ENCODE data around the gene CST11.
"Not testable (repeated sequence)": the region's sequence is repeated elsewhere in the genome, so short reads cannot be mapped to it uniquely, and the experiment has no call there.

The CST11 gene

GRCh38 chr20:23476015-23476754 lies 23.5 kb upstream of the CST11 start:
- H2AFZ ChIP-seq (ENCODE audit: low read depth): no peak overlapping the region
- H3K79me2 ChIP-seq (ENCODE audit: insufficient read depth, low read depth): no peaks in the 10 kb centered on the region
- H3K4me2 ChIP-seq: no peak overlapping the region
- H3K4me3 ChIP-seq (IDR thresholded peaks at IDR 0.05; ENCODE audit: insufficient read depth, low read depth, low read length): no peak overlapping the region
- TF ChIP-seq CTCF (conservative IDR thresholded peaks at IDR 0.05; ENCODE audit: low read depth, low read length): no peak
- H3K27me3 ChIP-seq (ENCODE audit: insufficient read depth, low read depth): no peaks in the 10 kb centered on the region
- H3K36me3 ChIP-seq (ENCODE audit: insufficient read depth): no peaks in the 10 kb centered on the region
- H3K27ac ChIP-seq: no peak overlapping the region
- no peaks in the 10 kb centered on the region for H3K4me1 ChIP-seq (ENCODE audit: low read depth, poor library complexity, severe bottlenecking)
- no peak overlapping the region for H3K9ac ChIP-seq
- no peaks in the 10 kb centered on the region for H4K20me1 ChIP-seq (ENCODE audit: insufficient read depth)

GRCh38 chr20:23475395-23475794 lies 22.7 kb upstream of the CST11 start:
- Histone ChIP-seq H3K4me2 (no peak overlapping the region), H3K27ac (no peak overlapping the region), H3K36me3 (ENCODE audit: insufficient read depth) (no peaks in the 10 kb centered on the region), H3K4me3 (IDR thresholded peaks at IDR 0.05; ENCODE audit: insufficient read depth, low read depth, low read length) (no peak overlapping the region), H3K27me3 (ENCODE audit: insufficient read depth, low read depth) (no peaks in the 10 kb centered on the region), H3K9ac (no peak overlapping the region), H3K79me2 (ENCODE audit: insufficient read depth, low read depth) (no peaks in the 10 kb centered on the region), H4K20me1 (ENCODE audit: insufficient read depth) (no peaks in the 10 kb centered on the region), H3K4me1 (ENCODE audit: low read depth, poor library complexity, severe bottlenecking) (no peaks in the 10 kb centered on the region), H2AFZ (ENCODE audit: low read depth) (no peak overlapping the region)
- TF ChIP-seq CTCF (conservative IDR thresholded peaks at IDR 0.05; ENCODE audit: low read depth, low read length): no peak

GRCh38 chr20:23473293-23473692 lies 20.6 kb upstream of the CST11 start:
- not testable (repeated sequence) for H3K36me3 ChIP-seq (ENCODE audit: insufficient read depth); H3K27ac ChIP-seq; H3K27me3 ChIP-seq (ENCODE audit: insufficient read depth, low read depth); H3K4me1 ChIP-seq (ENCODE audit: low read depth, poor library complexity, severe bottlenecking); H3K79me2 ChIP-seq (ENCODE audit: insufficient read depth, low read depth); H2AFZ ChIP-seq (ENCODE audit: low read depth); H4K20me1 ChIP-seq (ENCODE audit: insufficient read depth); H3K4me2 ChIP-seq; H3K4me3 ChIP-seq (IDR thresholded peaks at IDR 0.05; ENCODE audit: insufficient read depth, low read depth, low read length); H3K9ac ChIP-seq

- H3K27ac ChIP-seq; H4K20me1 ChIP-seq (ENCODE audit: insufficient read depth); H2AFZ ChIP-seq (ENCODE audit: low read depth); H3K4me2 ChIP-seq; H3K27me3 ChIP-seq (ENCODE audit: insufficient read depth, low read depth); H3K4me3 ChIP-seq (IDR thresholded peaks at IDR 0.05; ENCODE audit: insufficient read depth, low read depth, low read length); H3K79me2 ChIP-seq (ENCODE audit: insufficient read depth, low read depth); H3K9ac ChIP-seq; H3K36me3 ChIP-seq (ENCODE audit: insufficient read depth); H3K4me1 ChIP-seq (ENCODE audit: low read depth, poor library complexity, severe bottlenecking): not testable (repeated sequence)
Observed at GRCh38 chr20:23472306-23472705, 19.6 kb upstream of the CST11 start.

- not testable (repeated sequence) for H2AFZ ChIP-seq (ENCODE audit: low read depth); H4K20me1 ChIP-seq (ENCODE audit: insufficient read depth); H3K4me2 ChIP-seq; H3K27me3 ChIP-seq (ENCODE audit: insufficient read depth, low read depth); H3K9ac ChIP-seq; H3K4me3 ChIP-seq (IDR thresholded peaks at IDR 0.05; ENCODE audit: insufficient read depth, low read depth, low read length); H3K36me3 ChIP-seq (ENCODE audit: insufficient read depth); H3K4me1 ChIP-seq (ENCODE audit: low read depth, poor library complexity, severe bottlenecking); H3K79me2 ChIP-seq (ENCODE audit: insufficient read depth, low read depth); H3K27ac ChIP-seq
Observed at GRCh38 chr20:23466961-23467360, 14.3 kb upstream of the CST11 start.

GRCh38 chr20:23461180-23461579 lies 8.5 kb upstream of the CST11 start:
- H4K20me1 ChIP-seq (ENCODE audit: insufficient read depth): no peaks in the 10 kb centered on the region
- no peaks in the 10 kb centered on the region for H3K4me1 ChIP-seq (ENCODE audit: low read depth, poor library complexity, severe bottlenecking)
- no peak overlapping the region for H3K4me2 ChIP-seq
- no peak overlapping the region for H3K9ac ChIP-seq
- no peaks in the 10 kb centered on the region for H3K27me3 ChIP-seq (ENCODE audit: insufficient read depth, low read depth)
- no peak for TF ChIP-seq CTCF (conservative IDR thresholded peaks at IDR 0.05; ENCODE audit: low read depth, low read length)
- H3K36me3 ChIP-seq (ENCODE audit: insufficient read depth): no peaks in the 10 kb centered on the region
- H2AFZ ChIP-seq (ENCODE audit: low read depth): no peak overlapping the region
- H3K79me2 ChIP-seq (ENCODE audit: insufficient read depth, low read depth): no peaks in the 10 kb centered on the region
- H3K27ac ChIP-seq: no peak overlapping the region
- no peak overlapping the region for H3K4me3 ChIP-seq (IDR thresholded peaks at IDR 0.05; ENCODE audit: insufficient read depth, low read depth, low read length)
